Tibial nerve (tissue), 3 donors: ENCODE results near the gene TXK.

ENCODE experiments used
- POLR2A ChIP-seq, 2 donors: fragments of 450-650 bp; IDR thresholded peaks; one replicate each; pipeline ENCODE4 v1.6.1; 2017; ENCODE audit warnings: antibody characterized with exemption in 2 of 2, mild to moderate bottlenecking in 2 of 2, moderate library complexity in 2 of 2
- TF ChIP-seq, protein P1 (sequence below), 5 experiments: fragments of 200-600 bp in 3 of 5; fragments of 450-650 bp in 2 of 5; sonication (generic) in 3 of 5; IDR thresholded peaks; one replicate each; pipeline ENCODE4 v1.5.1; 2016 to 2019; ENCODE audit warnings: antibody characterized with exemption in 5 of 5, mild to moderate bottlenecking in 3 of 5, moderate library complexity in 2 of 5

DNA sequence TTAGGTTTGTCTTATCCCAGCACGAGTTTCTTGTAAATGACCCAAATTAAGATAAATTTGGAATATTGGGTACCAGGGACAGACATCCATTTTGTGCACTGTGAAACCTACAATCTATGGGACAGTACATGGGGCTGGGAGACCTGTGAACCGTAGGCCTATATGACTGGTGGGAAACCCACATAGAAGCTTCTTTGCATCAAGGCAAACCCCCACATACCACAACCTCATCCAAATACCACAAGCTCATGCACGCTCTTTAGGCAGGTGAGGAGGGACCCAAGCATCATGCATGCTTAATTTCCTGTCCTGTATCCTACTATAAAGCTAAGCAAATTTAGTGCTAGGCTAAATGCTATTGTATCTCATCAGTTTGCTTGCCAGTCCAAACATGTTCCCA lies 69.7 kb downstream of the TXK start:
- TF ChIP-seq, protein P1, sequence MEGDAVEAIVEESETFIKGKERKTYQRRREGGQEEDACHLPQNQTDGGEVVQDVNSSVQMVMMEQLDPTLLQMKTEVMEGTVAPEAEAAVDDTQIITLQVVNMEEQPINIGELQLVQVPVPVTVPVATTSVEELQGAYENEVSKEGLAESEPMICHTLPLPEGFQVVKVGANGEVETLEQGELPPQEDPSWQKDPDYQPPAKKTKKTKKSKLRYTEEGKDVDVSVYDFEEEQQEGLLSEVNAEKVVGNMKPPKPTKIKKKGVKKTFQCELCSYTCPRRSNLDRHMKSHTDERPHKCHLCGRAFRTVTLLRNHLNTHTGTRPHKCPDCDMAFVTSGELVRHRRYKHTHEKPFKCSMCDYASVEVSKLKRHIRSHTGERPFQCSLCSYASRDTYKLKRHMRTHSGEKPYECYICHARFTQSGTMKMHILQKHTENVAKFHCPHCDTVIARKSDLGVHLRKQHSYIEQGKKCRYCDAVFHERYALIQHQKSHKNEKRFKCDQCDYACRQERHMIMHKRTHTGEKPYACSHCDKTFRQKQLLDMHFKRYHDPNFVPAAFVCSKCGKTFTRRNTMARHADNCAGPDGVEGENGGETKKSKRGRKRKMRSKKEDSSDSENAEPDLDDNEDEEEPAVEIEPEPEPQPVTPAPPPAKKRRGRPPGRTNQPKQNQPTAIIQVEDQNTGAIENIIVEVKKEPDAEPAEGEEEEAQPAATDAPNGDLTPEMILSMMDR (IDR thresholded peaks at IDR 0.05), result no peak
- TF ChIP-seq POLR2A (IDR thresholded peaks at IDR 0.05), result no peak
